HG02588 (cell line): ENCODE results near the gene IL19.
A peak's percentile ranks its signal among the peaks of the same experiment; 100 is the strongest.
"Not testable (repeated sequence)": the region's sequence is repeated elsewhere in the genome, so short reads cannot be mapped to it uniquely, and the experiment has no call there.

Source experiments
- ATAC-seq: cut with Tn5 transposase; IDR thresholded peaks from one replicate; pipeline ENCODE4 v1.9.1; 2021; ENCODE audit warnings: mild to moderate bottlenecking, moderate library complexity; ENCODE audit not compliant: unreplicated experiment

Gene IL19

DNA sequence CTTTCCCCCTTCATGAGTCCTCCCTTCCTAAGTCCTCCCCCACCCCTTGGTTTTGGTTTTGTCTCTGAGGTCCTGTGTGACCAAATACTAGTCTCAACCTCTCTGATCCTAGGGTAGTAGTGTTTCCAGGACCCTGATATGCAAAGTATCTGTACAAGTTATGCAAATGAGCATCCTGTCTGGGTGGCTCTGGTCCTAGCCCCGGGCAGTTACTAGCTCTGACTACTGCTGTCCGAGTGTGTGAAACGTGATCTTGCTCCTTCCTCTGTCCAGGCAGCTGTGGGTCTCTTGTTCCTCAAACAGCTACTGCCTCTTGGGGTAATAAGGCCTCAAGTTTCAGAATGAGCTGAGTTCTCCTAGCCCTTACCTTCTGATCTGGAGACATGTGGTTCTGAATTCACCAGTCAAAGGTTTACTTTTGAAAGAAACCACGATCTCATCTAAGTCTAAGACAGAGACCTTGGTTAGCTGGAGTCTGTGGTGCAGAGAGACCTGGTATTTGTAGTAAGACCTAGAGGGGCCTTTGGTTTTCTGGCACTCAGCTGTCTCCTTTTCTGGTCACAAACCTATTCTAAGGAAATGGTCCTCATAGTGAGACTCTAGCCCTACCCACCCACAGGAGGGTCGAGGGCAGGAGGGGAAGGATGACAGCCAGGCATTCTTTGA lies 31.0 kb upstream of the IL19 start:
- peak; percentile 84 for ATAC-seq

GRCh38 chr1:206741142-206741701 lies 29.4 kb upstream of the IL19 start:
- ATAC-seq, result no peak

GRCh38 chr1:206742719-206743383 lies 27.7 kb upstream of the IL19 start:
- no peak for ATAC-seq

- ATAC-seq, result no peak
Observed at GRCh38 chr1:206744683-206745082, 25.9 kb upstream of the IL19 start.

DNA sequence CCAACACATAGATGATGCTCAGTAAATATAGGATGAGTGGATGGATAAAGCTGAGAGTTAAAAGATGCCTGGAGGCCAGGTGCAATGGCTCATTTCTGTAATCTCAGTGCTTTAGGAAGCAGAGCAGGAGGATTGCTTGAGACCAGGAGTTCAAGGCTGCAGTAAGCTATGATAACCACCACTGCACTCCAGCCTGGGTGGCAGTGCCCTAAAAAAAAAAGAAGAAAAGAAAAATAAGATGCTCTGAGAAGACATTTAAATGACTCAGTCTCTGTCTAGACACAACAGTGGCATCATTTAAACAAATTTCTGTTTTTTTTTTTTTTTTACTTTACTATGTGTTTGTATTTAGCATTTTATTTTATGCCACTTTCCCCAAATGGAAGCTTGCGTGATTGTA lies 25.3 kb upstream of the IL19 start:
- no peak for ATAC-seq

DNA sequence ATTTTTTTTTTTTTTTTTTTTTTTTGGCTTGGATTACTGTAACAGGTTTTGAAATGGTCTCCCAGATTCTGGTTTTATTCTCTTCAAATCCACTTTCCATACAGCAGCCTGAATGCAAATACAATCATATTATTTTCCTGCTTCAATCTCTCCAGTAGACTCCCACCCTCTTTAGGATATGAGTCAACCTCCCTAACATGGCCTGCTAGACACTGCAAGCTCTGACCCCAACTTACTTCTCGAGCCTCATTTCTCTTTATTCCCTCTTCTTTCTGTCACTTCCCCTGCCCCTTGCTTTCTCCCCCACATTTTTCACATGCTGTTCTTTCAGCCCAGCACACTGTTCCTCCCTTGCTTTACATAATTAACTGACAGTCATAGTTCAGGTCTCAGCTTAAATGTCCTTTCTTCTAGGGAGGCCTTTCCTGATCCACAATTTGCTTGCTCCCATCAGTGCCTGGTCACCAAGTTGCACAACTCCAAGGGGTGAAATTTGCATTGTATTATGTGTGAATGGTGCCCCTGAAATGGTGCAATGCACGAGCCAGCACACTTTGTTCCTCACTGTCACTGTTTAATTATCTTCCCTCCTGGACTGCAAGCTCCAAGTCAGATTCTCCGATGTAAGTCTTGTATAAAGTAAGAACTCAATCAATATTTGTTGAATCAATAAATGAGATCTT lies 22.1 kb upstream of the IL19 start:
- no peak for ATAC-seq

DNA sequence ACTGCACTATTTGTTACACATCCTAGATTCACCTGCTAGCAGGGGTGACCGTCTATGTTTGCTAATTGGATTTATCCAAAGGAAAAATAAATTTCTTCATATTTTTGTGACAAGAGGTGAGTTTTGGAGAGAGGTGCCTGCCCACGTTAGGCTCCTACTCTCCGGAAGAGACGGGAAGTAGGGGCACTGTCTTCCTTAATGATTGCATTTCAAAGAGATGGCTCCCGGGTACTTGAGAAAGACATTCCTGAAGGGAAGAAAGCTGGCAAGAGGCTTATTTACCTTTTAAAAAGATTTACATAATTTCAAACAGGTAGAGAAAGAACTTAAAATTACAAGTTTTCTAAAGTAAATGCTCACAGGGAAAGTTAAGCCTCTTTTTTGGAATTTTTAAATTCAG lies 18.7 kb upstream of the IL19 start:
- no peak for ATAC-seq

GRCh38 chr1:206752481-206752880 lies 18.1 kb upstream of the IL19 start:
- no peak for ATAC-seq

DNA sequence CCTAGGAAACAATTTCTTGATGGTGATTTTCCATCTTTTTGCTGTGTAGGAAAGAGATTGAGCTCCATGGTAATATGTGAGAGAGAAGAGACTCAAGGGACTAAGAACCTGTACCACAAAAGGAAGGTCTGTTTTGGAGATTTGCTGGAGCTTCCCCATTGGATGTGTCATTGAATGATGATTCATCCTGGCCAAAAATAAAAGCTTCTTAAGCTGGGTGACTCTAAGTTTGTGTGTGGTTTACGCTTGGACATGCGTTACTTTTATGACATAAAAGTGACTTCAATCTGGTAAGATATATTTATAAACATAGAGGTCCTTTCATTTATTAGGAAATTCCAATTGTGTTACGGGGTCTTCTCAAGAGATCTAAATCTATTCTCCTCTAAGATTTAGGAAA lies 17.4 kb upstream of the IL19 start:
- no peak for ATAC-seq

DNA sequence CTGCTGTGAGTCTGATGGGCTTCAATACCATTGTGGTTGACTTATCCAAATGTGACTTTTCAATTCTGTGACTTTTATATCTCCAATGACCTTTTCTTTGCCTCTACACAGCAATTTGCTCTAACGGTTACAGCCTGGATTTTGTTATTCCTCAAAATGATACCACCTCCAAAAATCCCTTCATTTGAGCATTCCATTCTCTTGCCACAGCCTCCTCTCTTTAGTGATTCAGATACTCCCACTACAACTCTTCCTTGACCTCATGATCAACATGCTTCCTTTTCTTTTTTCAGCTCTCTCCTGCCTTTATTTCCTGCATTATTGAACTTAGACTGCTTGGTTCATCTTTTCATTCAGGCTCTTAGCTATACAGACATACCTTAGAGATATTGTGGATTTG lies 16.6 kb upstream of the IL19 start:
- no peak for ATAC-seq

DNA sequence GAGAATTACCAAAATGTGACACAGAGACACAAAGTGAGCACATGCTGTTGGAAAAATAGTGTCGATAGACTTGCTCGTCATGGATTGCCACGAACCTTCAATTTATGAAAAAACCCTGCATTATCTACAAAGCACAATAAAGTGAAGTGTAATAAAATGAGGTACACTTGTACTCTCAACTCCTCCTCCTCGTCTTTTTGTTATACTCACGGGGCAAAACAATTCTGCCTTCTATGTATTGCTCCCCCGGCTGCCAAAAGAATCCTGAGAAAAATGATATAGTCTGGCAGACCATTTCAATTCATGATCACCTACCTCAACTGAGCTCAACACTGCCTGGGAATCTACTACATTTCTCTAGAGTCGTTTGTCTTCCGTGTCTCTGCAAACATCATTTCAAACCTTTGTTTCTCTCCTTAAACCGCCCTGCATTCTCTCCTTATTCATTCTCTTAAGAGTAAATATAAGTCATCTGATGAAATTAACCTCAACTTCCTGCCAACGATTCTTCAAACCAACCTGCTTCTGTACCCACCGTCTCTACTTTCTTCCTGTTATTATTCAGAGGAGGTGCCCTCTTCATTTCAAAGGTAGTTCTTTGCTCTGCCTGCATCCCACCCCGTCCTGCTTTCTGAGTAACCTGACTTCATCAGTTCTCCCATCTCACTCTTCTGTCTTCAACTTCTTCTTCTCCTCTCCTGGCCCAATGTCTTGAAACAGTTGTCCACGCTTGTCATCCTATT lies 12.9 kb upstream of the IL19 start:
- ATAC-seq, result no peak

- ATAC-seq, result no peak
Observed at GRCh38 chr1:206760590-206760989, 10.0 kb upstream of the IL19 start.

DNA sequence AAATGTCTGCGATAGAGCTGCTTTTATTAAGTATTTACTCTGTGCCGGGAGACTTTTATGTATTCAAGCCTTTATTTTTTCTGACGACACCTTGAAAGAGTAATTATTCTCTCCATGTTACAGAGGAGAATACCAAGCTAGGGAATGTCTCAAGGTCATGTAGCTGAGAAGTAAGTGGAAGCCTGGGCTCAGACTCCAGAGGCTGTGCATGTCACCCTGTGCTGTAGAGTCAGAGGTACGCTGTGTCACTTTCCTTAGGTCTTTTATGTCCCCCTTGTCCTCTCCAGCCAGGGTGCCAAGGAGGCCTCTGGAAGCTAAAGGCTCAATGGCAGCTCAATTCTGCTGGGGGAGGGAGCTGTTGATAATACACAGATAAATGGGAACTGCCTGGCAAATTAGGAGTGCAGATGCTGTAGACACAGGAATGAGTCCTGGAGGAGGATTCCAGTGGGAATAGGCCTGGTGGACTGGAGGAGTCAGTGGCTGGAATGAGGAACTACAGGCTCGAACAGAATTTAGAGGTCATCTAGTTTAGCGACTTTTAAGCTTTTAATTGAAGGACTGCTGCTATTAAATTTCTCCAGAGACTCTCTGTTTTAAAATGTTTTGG lies 9.3 kb upstream of the IL19 start:
- no peak for ATAC-seq

GRCh38 chr1:206762741-206763364 lies 7.7 kb upstream of the IL19 start:
- not testable (repeated sequence) for ATAC-seq

DNA sequence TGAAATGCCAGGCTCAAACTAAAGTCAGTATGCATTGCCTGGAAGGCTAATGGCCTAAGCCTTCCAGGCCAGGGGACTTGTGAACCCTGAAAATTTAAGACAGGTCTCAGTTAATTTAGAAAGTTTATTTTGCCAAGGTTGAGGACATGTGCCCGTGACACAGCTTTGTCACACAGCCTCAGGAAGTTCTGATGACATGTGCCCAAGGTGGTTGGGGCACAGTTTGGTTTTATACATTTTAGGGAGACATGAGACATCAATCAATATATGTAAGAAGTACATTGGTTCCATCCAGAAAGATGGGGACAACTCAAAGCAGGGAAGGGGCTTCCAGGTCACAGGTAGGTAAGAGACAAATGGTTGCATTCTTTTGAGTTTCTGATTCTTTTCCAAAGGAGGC lies 4.8 kb upstream of the IL19 start:
- ATAC-seq, result not testable (repeated sequence)

DNA sequence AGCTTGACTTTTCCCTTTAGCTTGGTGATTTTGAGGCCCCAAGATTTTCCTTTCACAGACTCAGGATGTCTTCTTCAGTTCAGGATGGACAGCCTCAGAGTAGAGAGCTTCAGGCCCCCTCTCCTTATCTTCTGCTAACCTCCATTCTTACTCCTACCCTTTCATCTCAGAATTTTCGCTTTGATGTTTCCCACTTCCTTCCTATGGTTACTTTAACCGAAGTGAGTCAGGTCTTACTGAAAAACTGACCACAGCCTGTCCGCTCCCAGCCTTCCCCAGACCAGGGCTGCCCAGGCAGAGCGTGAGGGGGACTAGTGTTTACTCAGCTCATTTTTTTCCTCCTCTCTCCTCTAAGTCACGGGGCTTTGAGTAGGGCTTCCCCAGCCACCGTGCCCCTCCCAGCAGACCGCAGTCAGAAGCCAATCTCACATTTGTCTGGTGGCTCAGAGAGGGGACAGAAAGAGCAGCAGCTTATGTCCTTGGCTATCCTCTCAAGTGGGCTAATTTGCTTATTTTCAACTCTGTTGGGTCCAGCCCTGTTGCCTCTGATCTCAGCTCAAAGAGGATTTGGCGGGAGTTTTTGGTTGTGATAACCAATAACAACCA lies 4.2 kb upstream of the IL19 start:
- peak; percentile 53 for ATAC-seq

- peak; percentile 1 for ATAC-seq
Observed at GRCh38 chr1:206768472-206769303, 1.9 kb upstream of the IL19 start.

- peak; percentile 59 for ATAC-seq
Observed at GRCh38 chr1:206769304-206769731, 1.3 kb upstream of the IL19 start.

DNA sequence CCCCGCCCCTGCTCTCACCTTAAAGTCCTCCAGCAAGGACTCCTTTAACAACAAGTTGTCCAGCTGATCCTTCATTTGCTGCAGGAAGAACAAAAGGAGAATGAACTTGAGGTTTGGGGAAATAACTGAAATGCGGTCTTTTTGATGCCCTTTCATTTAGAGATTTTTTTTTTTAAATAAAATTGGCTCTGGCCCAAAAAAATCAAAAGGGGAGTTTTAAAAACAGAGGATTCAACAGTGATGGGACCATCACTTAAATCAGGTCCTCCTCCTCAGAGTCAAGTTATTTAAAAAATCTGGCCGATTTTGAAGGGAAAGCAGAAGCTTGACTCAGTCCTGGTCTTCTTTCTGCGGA lies 742 bp downstream of the IL19 start:
- no peak for ATAC-seq
